Activated CD8-positive, alpha-beta memory T cell treated with anti-CD3 and anti-CD28 coated beads for 36 hours (primary cell): Measurements from ENCODE around the gene RIC3. TPM values are rescaled to one million over a fixed set of nuclear protein-coding genes. Genes with fewer than 3 reads are reported as not detected.

Experiments
- CTCF ChIA-PET: fragments of 350-600 bp; sonication (Branson Sonifier 250); formaldehyde crosslinking; loops from one replicate; lab custom pipeline; 2021; ENCODE audit warnings: antibody characterized with exemption; lab: Charles Lee
- POLR2A ChIA-PET: fragments of 350-600 bp; sonication (Branson Sonifier 250); formaldehyde crosslinking; loops from one replicate; lab custom pipeline; 2021; ENCODE audit warnings: antibody characterized with exemption; lab: Charles Lee
- total RNA-seq, 2 experiments: library from RNA; stranded (reverse); gene quantifications; one replicate each; pipeline ENCODE4 v1.2.3, GENCODE V29; 2021

The RIC3 gene, protein sequence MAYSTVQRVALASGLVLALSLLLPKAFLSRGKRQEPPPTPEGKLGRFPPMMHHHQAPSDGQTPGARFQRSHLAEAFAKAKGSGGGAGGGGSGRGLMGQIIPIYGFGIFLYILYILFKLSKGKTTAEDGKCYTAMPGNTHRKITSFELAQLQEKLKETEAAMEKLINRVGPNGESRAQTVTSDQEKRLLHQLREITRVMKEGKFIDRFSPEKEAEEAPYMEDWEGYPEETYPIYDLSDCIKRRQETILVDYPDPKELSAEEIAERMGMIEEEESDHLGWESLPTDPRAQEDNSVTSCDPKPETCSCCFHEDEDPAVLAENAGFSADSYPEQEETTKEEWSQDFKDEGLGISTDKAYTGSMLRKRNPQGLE
- total RNA-seq, result 1 to 10 TPM; 8.0 to 9.8 TPM

DNA sequence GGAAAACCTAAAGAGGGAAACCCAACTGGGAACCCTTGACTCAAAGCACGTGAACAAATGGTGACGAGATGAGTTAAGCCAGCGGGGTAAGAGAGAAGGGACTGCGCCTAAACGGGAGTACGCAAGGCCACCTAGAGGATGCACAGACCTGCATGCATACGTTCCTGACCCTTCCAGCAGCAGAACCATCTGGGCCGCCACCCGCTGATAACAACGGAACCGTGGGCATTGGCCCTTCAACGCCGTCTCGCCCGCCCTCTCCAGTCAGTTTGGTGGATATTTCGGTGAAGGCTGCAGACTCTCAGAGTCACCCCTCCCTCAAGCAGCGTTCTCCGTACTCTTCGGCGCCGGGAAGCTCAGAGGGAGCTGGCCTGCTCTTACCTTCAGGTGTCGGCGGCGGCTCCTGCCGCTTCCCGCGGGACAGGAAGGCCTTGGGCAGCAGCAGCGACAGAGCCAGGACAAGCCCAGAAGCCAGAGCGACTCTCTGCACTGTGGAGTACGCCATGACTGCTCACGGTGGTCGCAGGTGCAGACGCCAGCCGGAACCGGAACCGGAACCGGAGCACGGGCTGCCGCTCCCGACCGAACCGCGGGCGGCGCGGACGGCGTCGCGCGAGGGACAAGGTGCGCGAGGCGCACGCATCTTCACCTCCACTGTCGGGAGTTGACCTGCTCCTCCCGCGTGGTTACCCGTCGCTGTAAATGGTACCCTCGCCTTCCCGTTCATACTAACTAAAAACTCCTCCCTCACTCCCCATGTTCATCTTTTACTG, at the start of gene RIC3:
TSS of gene RIC3 (minus strand) at position 541 of the 773 bp plus-strand sequence. CDS start at position 505, 36 bp downstream.
- CTCF ChIA-PET, result interaction anchor here (0.6 kb wide), 1 partner anchor 38 kb away, joined by 3 read pairs; no protein-coding TSS in a partner anchor
- POLR2A ChIA-PET, result interaction anchor here (0.5 kb wide), 1 partner anchor 182 kb away, joined by 6 read pairs; no protein-coding TSS in a partner anchor

DNA sequence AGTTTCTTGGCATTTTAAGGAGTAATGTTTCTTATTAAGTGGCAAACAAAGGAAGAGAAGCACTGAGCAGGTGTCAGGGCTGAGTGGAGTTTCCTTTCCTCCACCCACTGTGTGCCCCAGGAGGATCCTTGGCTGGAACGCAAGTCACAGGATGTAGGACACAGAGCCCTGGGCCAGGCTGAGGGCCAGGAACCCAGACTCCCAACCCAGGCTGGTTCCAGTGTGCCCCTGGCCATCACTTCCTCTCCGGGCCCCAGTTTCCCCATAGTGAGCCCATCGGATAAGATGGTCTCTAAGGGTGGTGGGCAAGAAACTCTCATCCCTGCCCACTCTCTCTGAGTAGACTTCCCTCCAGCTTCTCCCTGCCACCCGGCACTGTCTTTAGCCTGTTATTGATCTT, 49.6 kb upstream of the RIC3 start:
- POLR2A ChIA-PET, result no interaction called here
- CTCF ChIA-PET, result no interaction called here

DNA sequence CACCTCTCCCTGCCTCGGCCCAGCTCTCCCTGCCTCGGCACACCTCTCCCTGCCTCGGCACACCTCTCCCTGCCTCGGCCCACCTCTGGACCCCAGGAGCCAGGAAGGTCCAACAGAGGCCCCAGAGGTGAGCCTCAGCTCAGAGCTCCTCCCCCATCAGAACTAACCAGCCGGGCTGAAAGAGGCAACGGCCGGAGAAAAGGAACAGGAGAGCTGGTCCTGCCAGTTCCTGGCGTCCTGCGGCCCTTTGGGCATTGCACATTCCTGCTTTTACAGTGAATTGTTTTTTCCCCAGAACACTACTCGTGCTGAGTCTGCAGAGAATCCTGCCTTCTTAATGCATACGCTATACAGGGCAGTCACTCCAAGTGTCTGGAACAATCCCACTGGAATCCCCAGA, 49.1 kb upstream of the RIC3 start:
- CTCF ChIA-PET, result no interaction called here

DNA sequence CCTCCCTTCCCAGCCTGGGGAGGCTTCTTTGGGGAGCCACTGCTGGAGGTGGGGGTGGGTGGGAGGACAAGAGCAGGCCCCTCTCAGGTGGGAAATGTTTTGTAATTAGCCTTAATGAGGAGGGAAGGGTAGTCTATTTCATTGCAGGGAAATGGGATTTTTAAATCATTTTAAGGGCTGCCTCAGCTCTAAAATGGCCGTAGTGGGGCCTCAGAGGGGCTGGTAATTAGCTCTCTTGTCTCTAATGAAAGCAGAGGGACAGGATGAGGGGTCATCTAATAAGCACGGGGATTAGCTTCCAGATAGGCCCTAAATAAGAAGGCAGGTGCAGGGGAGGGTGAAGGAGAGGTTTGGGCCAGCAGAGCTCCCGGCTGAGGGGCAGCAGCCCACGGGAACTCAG, 48.3 kb upstream of the RIC3 start:
- CTCF ChIA-PET, result no interaction called here

More for the DNA sequence above, 49.1 kb upstream of the RIC3 start:
- POLR2A ChIA-PET, result no interaction called here

DNA sequence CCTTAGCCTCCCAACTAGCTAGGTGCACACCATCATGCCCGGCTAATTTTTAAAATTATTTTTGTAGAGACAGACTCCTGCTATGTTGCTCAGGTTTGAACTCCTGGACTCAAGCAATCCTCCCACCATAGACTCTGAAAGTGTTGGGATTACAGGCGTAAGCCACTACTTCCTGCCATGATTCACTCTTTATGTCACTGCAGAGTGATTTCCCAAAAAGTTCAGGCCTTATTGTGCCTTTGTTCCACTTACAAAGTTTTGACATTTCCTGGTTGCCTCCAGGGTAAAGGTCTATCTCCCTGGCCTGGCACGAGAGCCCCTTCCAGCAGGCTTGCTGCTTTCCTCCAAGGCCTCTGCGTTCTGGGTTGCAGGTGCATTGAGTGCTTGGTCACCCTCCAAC, 44.6 kb upstream of the RIC3 start:
- POLR2A ChIA-PET, result no interaction called here
- CTCF ChIA-PET, result no interaction called here

More for the DNA sequence above, 48.3 kb upstream of the RIC3 start:
- POLR2A ChIA-PET, result no interaction called here

DNA sequence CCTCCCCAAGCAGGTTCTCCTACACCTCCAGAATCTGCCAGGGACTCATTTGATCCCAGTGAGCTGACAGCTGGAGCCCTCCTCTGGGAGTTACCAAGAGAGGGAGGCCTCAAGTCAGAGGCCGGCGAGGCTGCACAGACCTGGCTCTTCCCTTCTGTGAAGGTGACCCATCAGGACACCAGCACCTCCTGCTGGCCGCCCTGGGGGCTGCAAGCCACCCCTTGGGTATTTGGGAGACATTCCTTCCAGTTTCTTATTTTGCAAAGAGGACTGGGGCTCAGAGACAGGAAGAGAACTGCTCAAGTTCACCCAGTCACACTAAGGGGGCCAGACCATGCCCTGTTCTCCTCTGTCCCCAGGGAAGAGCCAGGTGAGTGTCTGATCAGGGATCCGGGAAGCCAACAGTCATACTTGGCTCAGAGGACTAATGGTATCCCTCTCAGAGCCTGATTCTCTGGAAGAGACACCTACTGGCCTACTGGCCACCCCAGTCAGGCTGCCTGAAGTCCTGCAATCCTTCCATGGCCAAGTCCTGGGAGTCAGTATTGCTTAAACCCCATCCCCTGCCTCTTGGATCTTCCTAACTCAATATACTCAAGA, 40.5 kb upstream of the RIC3 start:
- ChIA-PET CTCF (interaction anchor here (1.8 kb wide), 1 partner anchor 16 kb away, joined by 4 read pairs; no protein-coding TSS in a partner anchor), POLR2A (no interaction called here)

DNA sequence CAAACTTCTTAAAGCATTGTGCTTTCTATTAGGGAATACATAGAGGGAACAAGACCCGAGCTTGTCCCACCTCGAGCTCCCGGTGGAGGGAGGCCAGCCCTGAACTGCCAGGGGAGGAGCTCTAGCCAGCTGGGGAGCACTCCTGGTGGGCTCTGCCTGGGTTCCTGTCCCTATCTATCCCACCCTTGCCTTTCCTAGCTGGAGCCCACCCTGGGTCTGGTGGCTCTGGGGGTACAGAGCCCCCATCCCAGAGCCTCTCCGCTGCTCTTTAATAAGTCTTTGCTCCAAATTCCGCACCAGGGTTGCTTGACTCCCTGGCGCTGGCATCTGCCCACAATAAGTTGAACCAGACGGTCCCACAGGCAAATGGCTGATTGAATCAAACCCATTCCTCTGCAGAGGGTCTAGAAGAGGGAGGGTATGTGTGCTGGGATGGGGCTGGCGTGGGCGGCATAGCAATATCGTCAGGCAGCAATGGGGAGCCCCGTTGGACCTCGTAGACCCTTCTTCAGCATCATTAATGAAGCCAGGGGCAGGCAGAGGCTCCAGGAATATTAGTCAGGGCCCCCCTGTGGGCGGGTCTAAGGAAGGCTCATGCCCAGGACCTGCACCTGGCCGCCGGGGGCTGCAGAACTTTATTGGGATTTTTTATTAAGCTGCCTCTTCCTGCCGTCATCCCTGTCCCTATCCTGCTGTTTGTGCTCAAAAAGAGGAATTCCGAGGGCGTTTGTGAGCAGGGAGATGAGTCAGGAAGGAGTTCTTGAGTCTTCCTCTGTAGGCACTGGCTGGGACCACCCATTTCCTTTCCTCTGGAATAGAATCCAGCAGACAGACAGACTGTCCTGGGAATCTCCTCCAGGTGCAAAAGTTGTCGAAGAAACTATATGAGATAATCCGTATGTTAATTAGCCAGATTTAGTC, 38.5 kb upstream of the RIC3 start:
- ChIA-PET CTCF (interaction anchor here (0.7 kb wide), 1 partner anchor 38 kb away, joined by 3 read pairs; the partner anchor contains the start of gene RIC3), POLR2A (no interaction called here)

DNA sequence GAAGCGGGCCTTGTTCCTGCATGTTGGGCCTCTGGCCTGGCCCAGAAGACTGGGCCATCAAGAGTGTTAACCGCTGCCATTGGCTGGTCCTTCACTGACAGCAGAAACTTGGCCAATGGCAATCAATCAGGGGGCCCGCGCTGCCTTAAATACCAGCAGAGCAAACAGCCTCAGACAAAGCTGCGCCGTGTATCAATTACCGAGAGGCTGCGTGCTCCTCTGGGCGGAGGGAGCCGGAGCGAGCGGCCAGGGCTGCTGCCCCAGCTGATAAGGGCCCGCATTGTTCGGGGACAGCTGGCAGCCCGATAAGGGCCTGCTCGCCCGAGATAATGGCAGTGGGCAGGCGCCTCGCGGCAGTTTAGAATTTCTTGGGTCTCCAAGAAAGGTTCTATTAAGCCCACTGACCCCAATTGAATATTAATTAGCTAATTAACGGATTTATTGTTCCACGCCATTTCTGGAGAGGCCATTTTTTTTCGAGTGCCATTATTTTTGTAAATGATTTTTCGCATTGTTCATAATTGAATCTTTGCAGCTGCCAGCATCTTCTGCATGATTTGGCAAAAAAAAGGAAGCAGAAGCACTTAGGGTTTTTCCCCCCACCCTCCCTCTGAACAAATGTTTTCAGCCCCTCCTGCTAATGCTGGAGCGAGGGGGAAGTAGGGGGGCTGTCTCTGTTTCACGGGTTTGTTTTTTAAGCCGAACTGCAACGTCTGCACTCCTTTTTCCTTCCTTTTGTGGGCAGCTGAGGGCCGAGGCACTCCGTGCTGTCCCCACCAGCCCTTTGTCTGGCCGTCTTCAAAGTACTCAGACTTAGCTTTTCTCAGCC, 37.6 kb upstream of the RIC3 start:
- POLR2A ChIA-PET, result no interaction called here
- CTCF ChIA-PET, result interaction anchor here (0.7 kb wide), 1 partner anchor 38 kb away, joined by 3 read pairs; the partner anchor contains the start of gene RIC3

DNA sequence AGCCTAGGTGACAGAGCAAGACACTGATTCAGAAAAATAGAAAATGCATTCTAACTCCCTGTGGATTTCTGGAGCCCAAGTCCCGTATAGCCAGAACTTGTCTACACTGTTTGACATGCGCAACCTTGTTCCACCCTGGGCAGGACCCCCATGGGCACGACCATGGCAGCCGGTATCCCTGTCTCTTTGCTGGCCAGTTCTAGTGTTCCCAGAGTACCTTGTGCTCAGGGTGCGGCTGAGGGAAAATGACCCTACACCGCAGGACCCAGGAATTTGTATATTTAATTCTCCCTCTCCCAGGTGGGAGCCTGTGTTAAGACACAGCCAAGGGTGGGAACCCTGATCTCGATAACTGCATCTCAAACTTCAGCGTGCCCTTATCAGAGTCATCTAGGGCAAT, 36.7 kb upstream of the RIC3 start:
- ChIA-PET CTCF (no interaction called here), POLR2A (no interaction called here)

DNA sequence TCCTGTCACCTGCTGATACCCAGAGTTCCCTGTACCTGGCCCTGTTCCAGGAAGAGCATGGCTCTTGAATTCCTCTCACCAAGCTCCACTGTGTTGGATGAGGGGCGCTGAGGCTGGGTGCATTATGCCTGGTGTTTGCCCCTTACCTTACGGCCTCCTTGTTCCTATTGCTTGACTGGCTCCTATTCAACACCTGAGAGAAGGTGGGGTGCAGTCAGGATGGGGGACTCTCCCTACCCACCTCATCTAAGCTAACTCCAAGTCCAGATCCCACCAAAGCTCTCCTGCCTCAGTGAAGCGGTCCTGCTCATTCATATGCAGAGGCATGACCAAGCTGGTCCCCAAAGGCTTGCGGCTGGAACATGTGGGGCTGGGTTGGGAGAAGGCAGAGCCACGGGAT, 35.8 kb upstream of the RIC3 start:
- POLR2A ChIA-PET, result no interaction called here

DNA sequence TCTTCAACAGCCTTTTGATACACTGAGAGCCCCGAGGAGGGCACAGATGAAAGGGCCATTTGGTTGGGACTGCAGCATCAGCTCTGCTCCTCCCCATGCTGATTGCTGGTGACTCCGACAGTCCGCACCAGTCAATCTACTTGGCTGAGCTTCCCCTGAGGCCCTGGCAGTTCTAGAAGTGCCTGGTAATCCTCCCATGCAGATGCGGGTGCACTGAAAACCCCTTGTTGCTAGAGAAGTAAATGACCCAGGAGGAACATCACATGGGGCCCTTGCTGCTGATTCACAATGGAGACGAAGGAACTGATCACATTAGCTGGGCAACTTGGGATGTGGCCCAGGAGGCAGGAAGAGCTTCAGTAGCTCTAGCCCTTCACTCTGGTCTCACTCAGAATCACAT, 35.2 kb upstream of the RIC3 start:
- ChIA-PET POLR2A (interaction anchor here (0.6 kb wide), 1 partner anchor 77 kb away, joined by 8 read pairs; no protein-coding TSS in a partner anchor), CTCF (interaction anchor here (1.1 kb wide), 1 partner anchor 171 kb away, joined by 3 read pairs; no protein-coding TSS in a partner anchor)

More for the DNA sequence above, 35.8 kb upstream of the RIC3 start:
- CTCF ChIA-PET, result interaction anchor here (0.5 kb wide), 1 partner anchor 510 kb away, joined by 4 read pairs; no protein-coding TSS in a partner anchor

DNA sequence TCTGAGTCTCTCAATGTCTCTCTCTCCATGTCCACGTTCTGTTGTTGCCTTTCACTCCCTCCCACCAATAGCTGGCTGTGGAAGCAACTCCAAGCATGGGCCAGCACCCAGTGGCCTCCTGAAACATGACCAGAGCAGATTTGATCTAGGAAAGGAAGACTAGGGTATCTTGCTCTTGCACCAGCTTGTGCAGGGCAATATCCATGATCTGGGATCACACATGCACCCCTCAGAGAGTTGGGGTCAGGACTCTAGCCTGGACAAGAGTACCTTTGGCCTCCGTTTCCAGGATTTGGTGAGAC, 34.5 kb upstream of the RIC3 start:
- ChIA-PET CTCF (interaction anchor here (1.1 kb wide), 1 partner anchor 170 kb away, joined by 3 read pairs; no protein-coding TSS in a partner anchor), POLR2A (no interaction called here)

DNA sequence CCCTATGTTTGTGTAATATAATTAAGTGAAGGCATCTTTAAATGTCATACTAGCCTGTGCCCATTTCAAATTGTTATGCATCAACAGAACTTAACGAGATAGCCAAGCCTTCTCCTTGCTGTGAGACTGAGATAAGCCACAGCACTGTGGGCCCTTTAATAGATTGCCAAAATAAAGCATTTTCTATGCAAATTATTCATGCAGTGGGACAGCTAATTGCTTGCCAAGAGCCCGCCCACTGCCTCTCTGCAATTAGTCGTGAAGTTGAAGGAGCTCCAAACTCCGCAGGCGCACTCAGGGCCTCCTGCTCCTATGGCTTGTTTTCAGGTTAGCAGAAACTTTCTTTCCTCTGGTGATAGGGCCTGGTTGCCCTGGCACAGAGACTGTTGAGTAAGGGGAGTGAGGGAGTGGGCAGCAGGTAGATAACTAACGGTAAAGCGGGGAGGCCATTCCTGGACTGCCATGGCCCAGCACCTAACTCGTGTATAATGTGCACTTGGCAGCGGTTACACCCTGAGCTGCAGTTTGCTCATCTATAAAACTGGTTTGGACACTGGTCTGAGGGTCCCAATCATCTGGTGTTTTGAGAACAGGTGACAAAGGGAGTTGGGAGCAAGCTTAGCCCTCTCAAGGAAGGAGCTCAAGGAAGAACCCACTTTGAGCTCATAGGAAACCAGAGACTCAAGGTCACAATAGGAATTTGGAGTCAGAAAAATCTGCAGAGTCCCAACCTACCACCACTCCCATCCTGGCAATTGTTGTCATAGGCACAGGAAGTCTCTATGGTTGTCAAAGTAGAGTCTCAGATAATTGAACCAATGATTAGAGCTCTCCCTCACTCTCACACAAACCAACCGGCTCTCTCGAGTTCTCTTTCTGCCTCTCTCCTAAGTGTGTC, 33.9 kb upstream of the RIC3 start:
- ChIA-PET CTCF (interaction anchor here (1.1 kb wide), 1 partner anchor 170 kb away, joined by 3 read pairs; no protein-coding TSS in a partner anchor), POLR2A (no interaction called here)

DNA sequence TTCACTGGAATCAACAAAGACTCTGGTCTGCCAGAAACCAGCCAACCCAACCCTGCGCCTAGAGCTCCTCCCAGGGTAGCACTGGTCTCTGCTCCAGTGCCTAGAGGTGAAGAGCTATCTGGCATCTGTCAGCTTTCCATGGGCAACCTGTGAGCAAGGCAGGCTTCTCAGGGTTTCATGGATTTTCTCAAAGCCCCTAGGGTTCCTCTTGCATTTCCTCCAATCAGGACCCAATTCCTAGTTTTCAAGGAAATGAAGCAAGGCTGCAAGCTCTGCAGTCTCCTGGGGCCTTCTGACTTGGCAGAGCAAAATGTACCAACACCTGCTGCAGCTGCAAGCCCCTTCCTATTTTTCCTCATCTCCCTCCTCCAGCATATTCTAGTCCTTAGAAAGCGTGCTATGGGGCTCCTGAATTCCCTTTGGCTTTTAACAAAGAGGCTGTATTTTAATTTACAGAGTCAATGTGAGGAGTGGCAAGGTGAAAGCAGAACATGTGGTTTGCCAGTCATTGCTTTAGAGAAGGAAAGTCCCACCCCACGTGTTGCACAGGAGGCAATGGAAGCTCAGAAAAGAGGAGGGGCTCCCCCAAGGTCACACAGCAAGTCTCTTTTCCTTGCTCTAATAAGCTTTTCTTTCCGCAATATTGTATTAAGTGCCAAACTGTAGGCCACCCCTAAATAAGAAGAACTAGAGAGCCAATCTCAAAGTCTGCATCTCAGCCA, 33.0 kb upstream of the RIC3 start:
- POLR2A ChIA-PET, result no interaction called here
- CTCF ChIA-PET, result no interaction called here

DNA sequence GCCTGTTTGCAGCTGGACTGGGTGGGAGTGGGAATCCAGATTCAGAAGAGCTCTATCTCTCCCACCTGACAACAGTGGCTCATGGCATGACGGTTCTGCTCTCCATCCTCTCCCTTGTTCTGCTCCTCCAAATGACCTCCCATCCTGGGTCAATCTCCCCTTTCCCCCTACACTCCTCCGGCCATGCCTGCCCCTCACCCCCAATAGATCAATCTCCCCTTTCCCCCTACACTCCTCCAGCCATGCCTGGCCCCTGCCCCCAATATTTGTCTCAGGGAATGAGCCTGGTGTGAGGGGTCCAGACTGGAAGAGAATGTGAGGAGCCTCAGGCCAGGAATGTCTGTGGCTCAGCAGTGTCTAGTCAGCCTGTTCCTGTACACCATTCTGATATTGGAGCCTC, 30.9 kb upstream of the RIC3 start:
- CTCF ChIA-PET, result interaction anchor here (1.0 kb wide), 1 partner anchor 25 kb away, joined by 6 read pairs; no protein-coding TSS in a partner anchor
- POLR2A ChIA-PET, result no interaction called here

DNA sequence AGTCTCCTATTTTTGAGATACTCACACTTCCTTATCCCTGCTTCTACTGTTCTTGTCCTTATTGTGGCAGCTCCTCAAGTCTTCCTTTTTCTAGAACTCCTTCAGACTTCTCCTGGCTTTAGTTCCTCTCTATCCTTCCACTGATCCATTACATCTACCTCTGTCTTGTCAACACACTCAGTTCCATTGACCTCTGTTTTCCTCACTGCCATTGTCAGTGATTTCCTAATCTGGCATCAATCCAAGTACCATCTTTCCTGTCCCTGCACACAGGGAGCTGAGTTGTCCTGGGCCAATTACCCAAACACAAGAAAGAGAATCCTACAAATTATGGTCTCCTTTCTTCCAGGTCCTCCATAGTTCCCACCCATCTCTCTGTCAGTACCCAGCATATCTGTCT, 27.9 kb upstream of the RIC3 start:
- ChIA-PET CTCF (no interaction called here), POLR2A (no interaction called here)
